Lung (tissue), 12 donors: Measurements from ENCODE around the gene STK24. TPM values are rescaled to one million over a fixed set of nuclear protein-coding genes. Genes with fewer than 3 reads are reported as not detected.
A peak's percentile ranks its signal among the peaks of the same experiment; 100 is the strongest.

Experiments
- ATAC-seq: fragments of 200-7000 bp; cut with Tn5 transposase; one replicate; pipeline ENCODE4 v1.9.1; 2020; ENCODE audit warnings: moderate number of reproducible peaks; ENCODE audit not compliant: insufficient read depth, low FRiP score
- DNase-seq, 3 donors: peaks; one replicate each; pipeline ENCODE4 v3.0.0-alpha.2; 2013 to 2017
- H3K27ac ChIP-seq, 2 donors: one replicate each; pipeline ENCODE4 v1.5.1; 2013; ENCODE audit warnings: mild to moderate bottlenecking in 2 of 2, moderate library complexity in 2 of 2, control low read depth in 1 of 2, inconsistent platforms in 1 of 2, low read depth in 1 of 2, low read length in 1 of 2
- H3K27me3 ChIP-seq, 3 donors: one replicate each; pipeline ENCODE4 v1.5.1; 2013; ENCODE audit warnings: low read length in 2 of 3; ENCODE audit not compliant: control insufficient read depth in 3 of 3, insufficient read depth in 3 of 3
- H3K36me3 ChIP-seq, 4 donors: one replicate each; pipeline ENCODE4 v1.5.1; 2013; ENCODE audit warnings: low read length in 4 of 4, mild to moderate bottlenecking in 1 of 4, moderate library complexity in 1 of 4; ENCODE audit not compliant: control insufficient read depth in 4 of 4, insufficient read depth in 4 of 4
- H3K4me1 ChIP-seq, 5 donors: one replicate each; pipeline ENCODE4 v1.5.1; 2013; ENCODE audit warnings: low read length in 5 of 5, mild to moderate bottlenecking in 2 of 5, moderate library complexity in 1 of 5; ENCODE audit not compliant: control insufficient read depth in 5 of 5, insufficient read depth in 5 of 5
- H3K4me3 ChIP-seq: one replicate; pipeline ENCODE4 v1.5.1; 2013; ENCODE audit warnings: mild to moderate bottlenecking, control low read depth, moderate library complexity
- H3K9ac ChIP-seq, 2 donors: one replicate each; pipeline ENCODE4 v1.5.1; 2013; ENCODE audit warnings: low read length in 2 of 2, control low read depth in 1 of 2; ENCODE audit not compliant: insufficient read depth in 1 of 2
- H3K9me3 ChIP-seq, 4 donors: one replicate each; pipeline ENCODE4 v1.5.1; 2013; ENCODE audit warnings: low read length in 3 of 4, mild to moderate bottlenecking in 1 of 4, moderate library complexity in 1 of 4; ENCODE audit not compliant: control insufficient read depth in 4 of 4, insufficient read depth in 3 of 4
- WGBS, 2 donors: extraction: QIAGEN DNeasy Blood & Tissue Kit; methylation state at CpG; one replicate each; pipeline ENCODE4 v1.1.7; 2013; 5-methylcytosine and 5-hydroxymethylcytosine counted together
- polyA plus RNA-seq, 2 donors: library from polyadenylated mRNA; stranded (reverse); fragments of 200-250 nt; gene quantifications; one replicate each; pipeline ENCODE4 v1.2.1, GENCODE V29; 2013
- total RNA-seq, 2 donors: library from RNA; depleted of rRNA in 1 of 2; stranded (reverse); fragments of >200 nt in 1 of 2; gene quantifications; one replicate each; pipeline ENCODE4 v1.2.1, GENCODE V29; 2014 to 2021
- TF ChIP-seq, protein P1 (sequence below): IDR thresholded peaks from 2 replicates; pipeline ENCODE4 v1.5.1; 2012; ENCODE audit warnings: mild to moderate bottlenecking; ENCODE audit errors: control extremely low read depth, extremely low read depth
- donor health status: control.
- donor health status: control.
- donor health status: Bipolar disorder and iron deficiency.
- donor health status: healthy.
- donor health status: DM: yes; HTN: yes; CAD: no.

Gene STK24
- total and polyA plus RNA-seq, 4 donors, result 38.0 to 102 (median 64.5) TPM

DNA sequence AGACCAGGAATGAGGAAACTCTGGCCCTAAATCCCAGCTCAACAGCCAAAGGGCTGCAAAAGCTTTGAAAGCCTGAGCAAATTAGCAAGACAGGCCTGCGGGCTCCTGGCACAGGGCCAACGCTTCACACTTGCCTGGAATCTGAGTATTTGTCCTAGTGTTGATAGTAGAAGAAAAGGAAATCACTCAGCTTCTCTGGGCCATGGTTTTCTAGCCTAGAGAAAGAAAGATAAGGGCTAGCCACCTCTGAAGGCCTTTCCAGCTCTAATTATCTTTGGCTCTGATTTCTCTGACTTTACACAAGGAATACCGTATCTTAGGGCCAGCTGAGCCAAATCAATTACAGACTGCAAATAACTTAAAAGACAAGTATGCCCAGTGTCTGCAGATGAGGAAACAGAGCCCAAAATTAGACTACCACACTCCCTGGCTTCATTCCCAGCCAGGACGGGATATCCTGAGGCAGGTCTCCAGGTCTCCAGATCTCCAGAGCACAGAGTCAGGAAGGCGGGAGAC is 69.6 kb downstream of the STK24 start:
- H3K27me3 ChIP-seq, result no peaks in the 10 kb centered on the region
- DNase-seq, result peak; percentile 75 to 86 (median 82)
- no peaks in the 10 kb centered on the region for H3K36me3 ChIP-seq
- 32 to 58% methylated on average over 5 of the region's 5 CpGs for WGBS, 2 donors
- H3K27ac ChIP-seq, result peak overlapping the region; percentile 54 to 85
- H3K9me3 ChIP-seq, result no peaks in the 10 kb centered on the region
- H3K9ac ChIP-seq, result peak overlapping the region in 1 of 2 donors; percentile 11
- H3K4me3 ChIP-seq, result no peak overlapping the region
- H3K4me1 ChIP-seq, result peaks cover 28 to 59% (median 36%) of the 10 kb centered on the region in 5 donors
- TF ChIP-seq, protein P1, sequence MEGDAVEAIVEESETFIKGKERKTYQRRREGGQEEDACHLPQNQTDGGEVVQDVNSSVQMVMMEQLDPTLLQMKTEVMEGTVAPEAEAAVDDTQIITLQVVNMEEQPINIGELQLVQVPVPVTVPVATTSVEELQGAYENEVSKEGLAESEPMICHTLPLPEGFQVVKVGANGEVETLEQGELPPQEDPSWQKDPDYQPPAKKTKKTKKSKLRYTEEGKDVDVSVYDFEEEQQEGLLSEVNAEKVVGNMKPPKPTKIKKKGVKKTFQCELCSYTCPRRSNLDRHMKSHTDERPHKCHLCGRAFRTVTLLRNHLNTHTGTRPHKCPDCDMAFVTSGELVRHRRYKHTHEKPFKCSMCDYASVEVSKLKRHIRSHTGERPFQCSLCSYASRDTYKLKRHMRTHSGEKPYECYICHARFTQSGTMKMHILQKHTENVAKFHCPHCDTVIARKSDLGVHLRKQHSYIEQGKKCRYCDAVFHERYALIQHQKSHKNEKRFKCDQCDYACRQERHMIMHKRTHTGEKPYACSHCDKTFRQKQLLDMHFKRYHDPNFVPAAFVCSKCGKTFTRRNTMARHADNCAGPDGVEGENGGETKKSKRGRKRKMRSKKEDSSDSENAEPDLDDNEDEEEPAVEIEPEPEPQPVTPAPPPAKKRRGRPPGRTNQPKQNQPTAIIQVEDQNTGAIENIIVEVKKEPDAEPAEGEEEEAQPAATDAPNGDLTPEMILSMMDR, result no peak
- ATAC-seq, result no peak

DNA sequence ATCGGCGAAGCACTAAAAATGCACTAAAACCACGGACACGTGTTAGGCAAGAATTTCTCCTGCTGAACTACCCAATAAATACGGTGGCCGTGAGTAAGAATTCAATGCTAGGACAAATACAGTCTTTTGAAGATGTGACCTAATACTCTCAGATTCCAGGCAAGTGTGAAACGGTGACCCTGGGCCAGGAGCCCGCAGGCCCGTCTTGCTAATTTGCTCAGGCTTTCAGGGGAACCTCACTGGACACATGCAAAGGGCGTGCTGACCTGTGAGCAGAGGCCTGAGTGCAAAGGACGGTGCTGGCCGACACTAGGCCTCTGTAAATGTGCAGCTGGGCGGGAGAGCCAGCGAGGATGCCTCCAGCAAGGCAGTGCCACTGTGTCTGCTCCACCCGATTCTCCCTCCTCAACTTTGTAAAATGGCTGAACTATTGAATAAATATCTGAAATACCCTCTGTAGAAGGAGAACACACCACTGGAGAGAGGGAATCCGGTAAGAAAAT is 70.1 kb downstream of the STK24 start:
- TF ChIP-seq, protein P1, result no peak
- ATAC-seq, result no peak
- H3K36me3 ChIP-seq, result no peaks in the 10 kb centered on the region
- H3K9ac ChIP-seq, result peak overlapping the region in 1 of 2 donors; percentile 11
- 84 to 89% methylated on average over 16 of the region's 16 CpGs for WGBS, 2 donors
- H3K4me1 ChIP-seq, result peaks cover 28 to 59% (median 36%) of the 10 kb centered on the region in 5 donors
- H3K27me3 ChIP-seq, result no peaks in the 10 kb centered on the region
- no peak overlapping the region for H3K4me3 ChIP-seq
- DNase-seq, result no peak
- peak overlapping the region; percentile 54 to 85 for H3K27ac ChIP-seq
- H3K9me3 ChIP-seq, result no peaks in the 10 kb centered on the region

DNA sequence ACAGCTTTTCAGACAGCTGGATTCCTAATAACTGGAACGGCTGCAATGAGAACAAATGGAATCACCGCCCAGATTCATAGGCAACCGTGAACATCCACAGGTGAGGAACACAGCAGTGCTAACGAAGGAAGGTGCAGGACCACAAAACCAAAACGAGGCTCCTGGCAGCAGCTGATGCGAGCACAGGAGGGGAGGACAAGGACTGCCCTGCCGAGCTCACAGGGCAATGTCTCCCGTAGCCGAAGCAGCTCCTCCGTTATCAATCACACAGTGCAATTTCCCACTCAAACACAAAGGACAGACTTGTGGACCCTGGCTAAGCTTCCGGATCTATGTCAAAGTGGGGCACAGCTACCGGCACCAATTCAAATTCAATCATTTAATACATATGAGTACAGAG is 70.6 kb downstream of the STK24 start:
- no peaks in the 10 kb centered on the region for H3K9me3 ChIP-seq
- H3K27me3 ChIP-seq, result no peaks in the 10 kb centered on the region
- DNase-seq (no peak), ATAC-seq (no peak)
- no peak overlapping the region for H3K4me3 ChIP-seq
- peaks cover 28 to 59% (median 36%) of the 10 kb centered on the region in 5 donors for H3K4me1 ChIP-seq
- H3K27ac ChIP-seq, result peak overlapping the region in 1 of 2 donors; percentile 58
- WGBS, 2 donors, result 84 to 85% methylated on average over 12 of the region's 12 CpGs
- no peak overlapping the region for H3K9ac ChIP-seq
- TF ChIP-seq, protein P1, result no peak
- no peaks in the 10 kb centered on the region for H3K36me3 ChIP-seq

DNA sequence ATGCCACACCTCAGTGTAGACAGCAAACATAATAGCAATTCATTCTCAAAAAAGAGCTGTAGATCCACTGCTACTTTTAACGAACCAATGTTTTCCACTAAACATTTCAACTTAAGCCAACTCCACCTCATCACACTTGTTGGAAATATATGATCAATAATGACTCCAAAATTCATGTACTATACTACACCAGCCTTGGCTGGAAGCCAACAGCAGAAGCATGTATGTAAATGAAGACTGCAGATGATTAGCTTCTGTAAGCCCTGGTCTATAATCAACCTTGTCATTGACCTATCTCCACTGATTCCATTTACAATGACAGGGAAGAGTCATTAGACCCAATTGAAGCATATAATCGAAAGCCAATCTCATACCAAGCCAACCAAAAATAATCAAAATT is 71.7 kb downstream of the STK24 start:
- no peaks in the 10 kb centered on the region for H3K36me3 ChIP-seq
- DNase-seq (no peak), ATAC-seq (no peak)
- TF ChIP-seq, protein P1, result no peak
- H3K9ac ChIP-seq, result no peak overlapping the region
- H3K27ac ChIP-seq, result no peak overlapping the region
- H3K4me3 ChIP-seq, result no peak overlapping the region
- no peaks in the 10 kb centered on the region for H3K27me3 ChIP-seq
- H3K9me3 ChIP-seq, result no peaks in the 10 kb centered on the region
- WGBS, 2 donors, result 93% methylated on average over 2 of the region's 2 CpGs
- peaks cover 28 to 62% (median 36%) of the 10 kb centered on the region in 5 donors for H3K4me1 ChIP-seq
